HL-60 (cell line): ENCODE data around the gene CHST14.

Experiments
- DNase-seq, 2 experiments: peaks; one replicate each; pipeline ENCODE4 v3.0.0-alpha.2; 2010 to 2020; ENCODE audit warnings: low read depth in 1 of 2, low spot score in 1 of 2
- H3K27ac ChIP-seq: fragments of 250-450 bp; sonication (Bioruptor Pico); replicated peaks from 2 replicates; pipeline ENCODE4 v1.5.1; 2020; ENCODE audit warnings: mild to moderate bottlenecking, moderate library complexity
- H3K27me3 ChIP-seq: fragments of 250-450 bp; sonication (Bioruptor Pico); 2 replicates; pipeline ENCODE4 v1.5.1; 2021; ENCODE audit warnings: mild to moderate bottlenecking, moderate library complexity; ENCODE audit not compliant: insufficient read depth, poor library complexity, severe bottlenecking
- H3K4me3 ChIP-seq: replicated peaks from 2 replicates; pipeline ENCODE4 v1.5.1; 2011; ENCODE audit warnings: mild to moderate bottlenecking, control low read depth, low read length; ENCODE audit not compliant: insufficient read depth
- CTCF ChIP-seq: IDR thresholded peaks from one replicate; pipeline ENCODE4 v1.5.1; 2011; ENCODE audit warnings: low read length, control low read depth, inconsistent platforms; ENCODE audit not compliant: insufficient read depth
- GABPA ChIP-seq: IDR thresholded peaks from 2 replicates; pipeline ENCODE4 v1.6.1; 2012; ENCODE audit warnings: low read depth
- POLR2AphosphoS5 ChIP-seq: IDR thresholded peaks from 2 replicates; pipeline ENCODE4 v1.6.1; 2012; ENCODE audit warnings: low read depth
- REST ChIP-seq: IDR thresholded peaks from 2 replicates; pipeline ENCODE4 v1.6.1; 2012; ENCODE audit warnings: low read depth; ENCODE audit not compliant: insufficient replicate concordance
- SPI1 ChIP-seq: IDR thresholded peaks from 2 replicates; pipeline ENCODE4 v1.6.1; 2012; ENCODE audit warnings: low read depth, mild to moderate bottlenecking, borderline replicate concordance

The CHST14 gene

GRCh38 chr15:40454904-40455391 is 15.8 kb upstream of the CHST14 start:
- TF ChIP-seq POLR2AphosphoS5 (no peak), REST (no peak), CTCF (no peak), SPI1 (no peak), GABPA (no peak)
- Histone ChIP-seq H3K4me3 (no peak overlapping the region), H3K27me3 (no peaks in the 10 kb centered on the region), H3K27ac (no peak overlapping the region)
- no peak for DNase-seq

GRCh38 chr15:40456299-40456712 is 14.5 kb upstream of the CHST14 start:
- H3K4me3 ChIP-seq, result no peak overlapping the region
- no peak for TF ChIP-seq SPI1
- no peak overlapping the region for H3K27ac ChIP-seq
- DNase-seq, result no peak
- no peaks in the 10 kb centered on the region for H3K27me3 ChIP-seq

- TF ChIP-seq SPI1, result no peak
- no peak for TF ChIP-seq CTCF
- TF ChIP-seq POLR2AphosphoS5, result no peak
- no peak for TF ChIP-seq GABPA
- TF ChIP-seq REST, result no peak
- no peak for DNase-seq
- no peaks in the 10 kb centered on the region for H3K27me3 ChIP-seq
- H3K4me3 ChIP-seq, result no peak overlapping the region
- no peak overlapping the region for H3K27ac ChIP-seq
Observed at GRCh38 chr15:40456738-40457137, 14.0 kb upstream of the CHST14 start.

- TF ChIP-seq REST (no peak), CTCF (no peak), GABPA (no peak), SPI1 (no peak), POLR2AphosphoS5 (no peak)
- Histone ChIP-seq H3K4me3 (no peak overlapping the region), H3K27ac (no peak overlapping the region), H3K27me3 (no peaks in the 10 kb centered on the region)
- no peak for DNase-seq
Observed at GRCh38 chr15:40458495-40459371, 12.1 kb upstream of the CHST14 start.
